HG02678 (cell line): ENCODE results near the gene VAMP1.
A peak's percentile ranks its signal among the peaks of the same experiment; 100 is the strongest.

ENCODE experiments used
- ATAC-seq: cut with Tn5 transposase; IDR thresholded peaks from one replicate; pipeline ENCODE4 v1.9.1; 2021; ENCODE audit warnings: mild to moderate bottlenecking, moderate library complexity; ENCODE audit not compliant: unreplicated experiment

The VAMP1 gene

DNA sequence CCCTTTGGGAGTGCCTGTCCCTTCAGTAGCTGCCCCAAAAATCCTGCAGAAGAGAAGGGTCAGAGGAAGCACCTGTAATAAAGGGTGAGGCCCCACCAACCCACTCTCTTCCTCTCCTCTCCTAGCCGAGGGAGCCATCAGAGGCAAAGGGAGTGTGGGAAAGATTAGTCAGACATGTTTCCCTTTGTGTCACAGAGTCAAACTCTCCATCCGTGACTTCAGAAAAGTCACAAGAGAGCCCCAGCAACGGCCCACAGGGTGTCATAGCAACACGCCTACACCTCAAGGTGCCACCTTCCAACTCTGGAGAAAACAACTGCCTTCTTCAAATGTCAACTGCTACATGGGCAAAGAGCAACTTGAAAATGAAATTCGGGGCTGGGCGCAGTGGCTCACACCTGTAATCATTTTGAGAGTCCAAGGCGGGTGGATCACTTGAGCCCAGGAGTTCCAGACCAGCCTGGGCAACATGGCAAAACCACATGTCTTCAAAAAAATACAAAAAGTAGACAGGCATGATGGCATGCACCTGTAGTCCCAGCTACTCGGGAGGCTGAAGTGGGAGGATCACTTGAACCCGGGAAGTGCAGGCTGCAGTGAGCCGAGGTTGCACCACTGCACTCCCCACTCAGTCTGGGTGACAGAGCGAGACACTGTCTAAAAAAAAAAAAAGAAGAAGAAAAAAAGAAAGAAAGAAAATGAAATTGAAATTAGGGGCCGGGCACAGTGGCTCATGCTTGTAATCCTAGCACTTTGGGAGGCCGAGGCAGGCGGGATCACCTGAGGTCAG lies 43.4 kb downstream of the VAMP1 start:
- peak; percentile 72 for ATAC-seq

DNA sequence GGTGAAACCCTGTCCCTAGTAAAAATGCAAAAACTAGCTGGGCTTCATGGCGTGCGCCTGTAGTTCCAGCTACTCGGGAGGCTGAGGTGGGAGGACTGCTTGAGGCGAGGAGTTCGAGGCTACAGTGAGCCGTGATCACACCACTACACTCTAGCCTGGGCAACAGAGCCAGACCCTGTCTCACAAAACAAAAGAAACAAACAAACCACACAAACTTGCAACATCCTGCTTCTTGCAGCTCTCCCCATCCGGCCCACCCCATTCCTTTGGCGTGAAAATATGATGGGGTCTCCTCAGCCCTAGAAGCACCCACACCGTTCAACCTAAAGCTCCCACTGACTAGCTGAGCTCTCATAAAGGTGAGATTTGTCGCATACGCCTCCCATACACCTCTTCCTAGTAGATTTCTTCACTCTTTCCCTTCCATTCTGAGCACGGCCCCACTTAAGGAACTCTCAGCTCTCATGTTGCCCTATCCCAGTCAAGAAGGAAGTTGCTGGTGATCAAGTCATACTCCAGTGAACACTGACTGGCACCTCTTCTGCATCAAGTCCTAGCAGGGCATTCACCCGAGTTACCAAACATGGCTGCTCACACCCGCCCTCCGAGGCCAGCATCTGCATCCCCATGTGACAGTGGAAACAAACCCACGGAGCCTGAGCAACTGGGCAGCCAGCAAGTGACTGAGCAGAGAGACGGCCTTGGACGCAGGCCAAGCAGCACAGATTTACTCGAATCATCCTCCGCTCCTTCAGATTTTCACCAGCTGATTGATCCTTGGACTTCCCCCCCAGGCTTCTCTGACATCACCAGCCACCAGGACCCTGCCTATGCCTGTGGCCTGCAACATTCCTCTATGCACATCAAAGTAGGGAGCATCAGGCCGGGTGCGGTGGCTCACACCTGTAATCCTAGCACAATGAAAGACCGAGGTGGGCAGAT lies 44.6 kb downstream of the VAMP1 start:
- ATAC-seq, result no peak

GRCh38 chr12:6424866-6425265 lies 45.6 kb downstream of the VAMP1 start:
- ATAC-seq, result no peak

GRCh38 chr12:6424008-6424347 lies 46.5 kb downstream of the VAMP1 start:
- ATAC-seq, result no peak

GRCh38 chr12:6423267-6424007 lies 47.0 kb downstream of the VAMP1 start:
- ATAC-seq, result peak; percentile 40

GRCh38 chr12:6420364-6420763 lies 50.1 kb downstream of the VAMP1 start:
- ATAC-seq, result no peak

DNA sequence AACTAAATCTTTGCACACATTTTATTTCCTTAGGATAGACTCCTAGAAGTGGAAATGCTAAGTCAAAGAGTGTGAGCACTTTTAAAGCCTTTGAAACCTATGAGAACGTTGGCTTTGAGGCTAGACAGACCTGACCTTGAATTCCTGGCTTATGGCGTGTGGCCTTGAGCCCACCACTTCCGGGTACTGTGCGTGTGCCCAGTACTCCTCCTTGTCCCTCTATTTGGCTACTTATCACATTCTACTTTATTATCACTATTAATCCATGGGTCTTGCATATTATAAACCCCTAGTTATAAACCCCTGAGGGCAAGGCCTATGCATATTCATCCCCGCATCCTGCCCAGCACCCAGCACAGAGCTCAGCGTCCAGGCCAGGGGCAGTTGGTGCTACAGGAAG lies 51.7 kb downstream of the VAMP1 start:
- ATAC-seq, result no peak

GRCh38 chr12:6416596-6416995 lies 53.9 kb downstream of the VAMP1 start:
- no peak for ATAC-seq
